ENCODE measurements around the gene HM13. TPM values are rescaled to one million over a fixed set of nuclear protein-coding genes. Genes with fewer than 3 reads are reported as not detected.

HM13 gene
- total and polyA plus RNA-seq, 4 donors = 57.6 to 210 (median 99.1) TPM

- no peak for DNase-seq (ENCODE audit: low spot score)
- WGBS = 79% methylated on average over 5 of the region's 5 CpGs
- no peaks in the 10 kb centered on the region for H3K4me1 ChIP-seq (ENCODE audit: control insufficient read depth in 4 of 4, insufficient read depth in 4 of 4, low read length in 3 of 4)
- peaks cover 0 to 5% (median 2%) of the 10 kb centered on the region in 4 donors for H3K9me3 ChIP-seq (ENCODE audit: control insufficient read depth in 4 of 4, low read length in 3 of 4)
- no peak overlapping the region for H3K9ac ChIP-seq (ENCODE audit: low read depth in 1 of 2, low read length in 2 of 2)
- H3K27ac ChIP-seq (ENCODE audit: low read depth in 1 of 2, low read length in 2 of 2) = no peak overlapping the region
- TF ChIP-seq EGR1 (IDR thresholded peaks at IDR 0.05; ENCODE audit: low read depth in 2 of 2) = no peak
- TF ChIP-seq RXRA (IDR thresholded peaks at IDR 0.05) = no peak
- no peak for TF ChIP-seq RAD21 (IDR thresholded peaks at IDR 0.05)
- TF ChIP-seq NR2F2 (IDR thresholded peaks at IDR 0.05) = no peak
- TF ChIP-seq TAF1 (conservative IDR thresholded peaks at IDR 0.05) = no peak
- no peak for TF ChIP-seq ATF3 (IDR thresholded peaks at IDR 0.05)
- no peak for TF ChIP-seq JUND (IDR thresholded peaks at IDR 0.05)
- TF ChIP-seq FOXA2 (IDR thresholded peaks at IDR 0.05) = no peak
- no peak for TF ChIP-seq ZBTB33 (IDR thresholded peaks at IDR 0.05)
- no peak for TF ChIP-seq YY1 (IDR thresholded peaks at IDR 0.05)
- no peaks in the 10 kb centered on the region for H3K36me3 ChIP-seq (ENCODE audit: control insufficient read depth in 4 of 4, insufficient read depth in 3 of 4, low read depth in 1 of 4, low read length in 3 of 4)
- no peak overlapping the region for H3K4me3 ChIP-seq (ENCODE audit: low read depth in 1 of 3, low read length in 3 of 3)
- H3K27me3 ChIP-seq (ENCODE audit: control insufficient read depth in 4 of 4, insufficient read depth in 4 of 4, low read length in 3 of 4) = peaks cover 0 to 2% (median 0%) of the 10 kb centered on the region in 4 donors
Observed at GRCh38 chr20:31508517-31509244, 5.6 kb upstream of the HM13 start.

- peaks cover 0 to 3% (median 0%) of the 10 kb centered on the region in 4 donors for H3K36me3 ChIP-seq (ENCODE audit: control insufficient read depth in 4 of 4, insufficient read depth in 3 of 4, low read depth in 1 of 4, low read length in 3 of 4)
- H3K27ac ChIP-seq (ENCODE audit: low read depth in 1 of 2, low read length in 2 of 2) = peak overlapping the region; percentile 73 to 98
- no peaks in the 10 kb centered on the region for H3K27me3 ChIP-seq (ENCODE audit: control insufficient read depth in 4 of 4, insufficient read depth in 4 of 4, low read length in 3 of 4)
- DNase-seq (ENCODE audit: low spot score) = no peak
- peak overlapping the region; percentile 88 to 100 (median 94) for H3K4me3 ChIP-seq (ENCODE audit: low read depth in 1 of 3, low read length in 3 of 3)
- WGBS = 15% methylated on average over 4 of the region's 4 CpGs
- peak overlapping the region; percentile 67 to 84 for H3K9ac ChIP-seq (ENCODE audit: low read depth in 1 of 2, low read length in 2 of 2)
- no peak for TF ChIP-seq TAF1 (conservative IDR thresholded peaks at IDR 0.05)
- TF ChIP-seq REST (IDR thresholded peaks at IDR 0.05) = no peak
- no peak for TF ChIP-seq JUND (IDR thresholded peaks at IDR 0.05)
- TF ChIP-seq YY1 (IDR thresholded peaks at IDR 0.05) = no peak
- no peak for TF ChIP-seq HNF4A (conservative IDR thresholded peaks at IDR 0.05)
- no peak for TF ChIP-seq NR2F2 (IDR thresholded peaks at IDR 0.05)
- no peak for TF ChIP-seq RAD21 (IDR thresholded peaks at IDR 0.05)
- no peaks in the 10 kb centered on the region for H3K9me3 ChIP-seq (ENCODE audit: control insufficient read depth in 4 of 4, low read length in 3 of 4)
- peaks cover 5 to 28% (median 24%) of the 10 kb centered on the region in 4 donors for H3K4me1 ChIP-seq (ENCODE audit: control insufficient read depth in 4 of 4, insufficient read depth in 4 of 4, low read length in 3 of 4)
Observed at GRCh38 chr20:31515072-31515774, 981 bp downstream of the HM13 start.

Measured in liver (tissue), 9 donors.